GM18861 (cell line): ENCODE data around the gene ISM1.

ENCODE experiments used
- ATAC-seq: cut with Tn5 transposase; IDR thresholded peaks from one replicate; pipeline ENCODE4 v1.9.1; 2021; ENCODE audit not compliant: unreplicated experiment

ISM1 gene

DNA sequence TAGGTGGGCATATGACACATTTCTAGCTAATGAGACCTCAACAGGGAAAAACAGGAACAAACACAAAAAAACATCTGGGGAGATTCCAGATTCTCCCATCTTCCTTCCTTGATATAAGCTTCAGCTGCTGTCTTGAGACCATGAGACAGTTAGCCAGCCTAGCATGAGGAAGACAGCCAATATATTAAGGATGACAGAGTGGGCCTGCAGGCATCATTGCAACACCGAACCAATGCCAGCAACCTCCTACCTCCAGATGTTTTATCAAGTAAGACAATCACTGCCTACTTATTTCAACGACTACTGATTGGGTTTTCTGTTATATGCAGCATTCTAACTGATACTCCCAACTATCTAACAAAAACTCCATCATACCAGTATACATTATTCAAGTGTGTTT lies 119.0 kb downstream of the ISM1 start:
- no peak for ATAC-seq

DNA sequence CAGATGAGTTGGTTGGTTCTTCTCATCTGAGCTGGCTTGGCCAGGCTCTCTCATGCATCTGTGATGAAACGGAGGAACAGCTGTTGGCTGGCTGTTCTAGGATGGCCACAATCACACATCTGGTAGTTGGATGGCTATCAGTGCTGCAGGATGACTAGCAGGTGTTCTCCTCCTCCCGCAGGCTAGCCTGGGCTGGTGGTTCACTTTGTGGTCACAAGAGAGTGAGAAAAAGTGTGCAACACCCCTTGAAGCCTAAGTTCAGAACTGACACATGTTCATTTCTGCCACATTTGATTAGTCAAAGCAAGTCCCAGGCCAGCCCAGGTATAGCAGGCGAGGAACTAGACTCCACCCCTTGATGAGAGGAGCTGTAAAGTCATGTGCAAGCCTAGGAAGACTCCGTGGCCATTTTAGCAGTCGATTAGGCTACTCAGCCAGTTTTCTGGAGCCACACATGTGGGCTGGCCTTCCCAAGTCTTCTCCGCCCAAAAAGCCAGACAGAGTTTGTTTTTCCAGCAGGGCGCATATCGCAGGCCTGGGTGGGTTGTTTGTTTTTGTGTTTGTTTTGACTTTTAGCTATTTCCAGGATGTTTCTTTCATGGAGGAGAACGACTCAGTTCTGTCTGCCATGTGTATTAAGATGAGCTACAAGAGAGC lies 120.8 kb downstream of the ISM1 start:
- no peak for ATAC-seq

DNA sequence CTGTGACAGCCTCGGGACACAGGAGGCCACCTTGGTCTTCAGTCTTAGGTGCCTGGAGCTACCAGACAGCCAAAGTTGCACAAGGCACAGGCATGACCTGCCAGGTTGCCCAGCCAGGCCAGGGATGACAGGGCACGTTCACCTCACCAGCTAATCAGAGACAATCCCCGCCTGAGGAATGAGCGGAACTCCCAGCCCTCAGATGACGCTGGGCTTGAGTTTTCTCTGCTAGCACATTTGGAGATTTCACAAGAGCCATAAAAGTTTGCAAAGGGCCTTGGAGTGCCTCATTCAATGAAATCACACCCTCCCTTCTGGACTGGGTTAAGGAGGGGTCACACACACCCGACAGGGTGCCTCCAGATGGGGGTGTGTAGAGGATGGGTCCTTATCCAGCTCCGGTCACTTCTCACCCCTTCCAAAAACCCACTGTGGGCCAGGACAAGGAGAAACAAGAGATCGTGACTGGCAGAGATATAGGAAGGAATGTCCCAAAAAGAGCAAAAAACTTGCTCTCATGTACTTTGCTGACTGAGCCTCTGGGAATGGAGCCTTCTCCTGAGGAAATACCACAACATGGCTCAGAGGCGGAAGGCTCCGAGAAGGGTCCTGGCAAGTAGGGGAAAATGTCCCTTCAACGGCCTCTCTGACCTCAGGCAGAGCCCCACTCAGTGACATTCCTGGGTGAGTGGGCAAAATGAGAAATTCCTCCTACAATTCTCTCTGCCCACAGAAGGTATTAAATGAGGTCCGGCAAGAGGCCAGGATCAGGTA lies 121.6 kb downstream of the ISM1 start:
- ATAC-seq, result no peak

DNA sequence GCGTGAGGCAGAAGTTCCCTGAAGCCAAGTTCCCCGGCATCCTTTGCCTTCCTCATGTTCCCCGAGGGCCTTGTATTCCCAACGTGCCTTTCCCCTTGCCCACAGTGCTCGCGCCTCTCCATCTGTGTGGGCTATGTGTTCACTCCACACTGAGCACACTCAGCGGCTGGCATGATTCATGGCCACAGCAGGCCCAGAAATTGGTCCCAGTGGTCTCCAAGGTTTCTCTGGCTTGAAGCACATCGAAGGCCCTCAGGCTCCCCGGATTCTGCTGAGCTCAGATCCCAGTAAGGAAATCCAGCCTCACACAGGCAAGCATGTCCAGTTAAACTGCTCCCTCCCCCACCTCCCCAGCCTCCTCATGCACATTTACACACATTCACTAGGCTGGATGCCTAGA lies 123.6 kb downstream of the ISM1 start:
- no peak for ATAC-seq

DNA sequence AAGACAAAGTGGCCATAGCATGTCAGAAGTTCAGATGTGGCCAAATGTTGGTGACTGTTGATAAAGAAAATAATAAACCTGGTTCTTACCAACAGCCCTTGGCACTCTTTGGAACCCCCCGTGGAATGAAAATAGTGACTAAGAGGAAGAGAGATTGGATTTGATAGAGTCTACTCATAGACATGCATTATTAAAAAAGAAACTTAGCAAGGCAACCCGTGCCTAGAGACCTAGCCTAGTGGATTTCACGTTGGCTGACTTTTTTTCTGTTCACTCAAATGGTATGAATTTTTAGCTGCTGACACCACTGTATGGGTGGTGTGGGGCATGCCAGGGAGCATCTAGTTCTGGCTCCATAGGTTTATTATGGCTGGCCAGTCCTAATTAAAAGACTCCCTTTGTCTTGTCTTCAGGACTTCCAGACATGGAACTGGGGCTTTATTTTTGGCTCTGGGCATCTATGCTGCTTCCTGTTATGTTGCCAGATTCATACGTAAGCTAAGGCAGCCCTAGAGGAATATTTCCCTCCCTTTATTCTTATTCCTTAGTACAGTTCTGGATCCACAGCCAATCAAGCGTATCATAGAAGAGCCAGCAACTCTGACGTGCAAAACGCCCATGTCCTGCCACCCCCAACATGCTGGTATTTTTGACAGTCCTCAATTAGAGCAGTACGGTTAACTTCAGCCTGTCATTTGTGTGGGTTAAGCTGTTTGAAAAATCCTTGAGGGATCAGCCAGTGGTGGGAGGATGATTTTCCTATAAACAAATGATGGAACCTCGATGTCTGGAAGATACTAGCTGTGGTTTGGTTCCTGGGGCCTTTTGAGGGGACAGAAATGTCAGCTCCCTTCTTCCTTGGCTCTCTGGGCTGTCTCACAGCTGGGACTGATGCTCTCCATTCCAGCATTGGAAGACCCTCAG lies 127.5 kb downstream of the ISM1 start:
- ATAC-seq, result no peak

DNA sequence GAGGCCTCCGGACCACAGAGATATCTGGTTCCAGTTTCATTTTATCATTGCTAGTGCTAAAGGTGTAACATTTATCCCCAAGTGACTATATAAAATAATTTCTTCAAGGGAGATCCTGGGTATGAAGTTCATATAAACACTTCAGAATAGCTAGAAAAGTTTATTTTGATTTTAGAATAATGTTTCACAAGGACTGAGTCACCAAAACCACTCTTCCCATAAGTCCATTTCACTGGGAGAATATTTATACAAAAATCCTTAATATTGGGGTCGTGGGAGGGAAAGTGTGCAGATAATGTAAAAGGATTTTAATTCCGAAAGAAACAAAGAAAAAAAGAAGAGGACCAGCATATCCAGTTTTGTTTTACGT lies 128.1 kb downstream of the ISM1 start:
- no peak for ATAC-seq
